ENCODE data around the gene C1orf56.

Gene C1orf56

GRCh38 chr1:151024540-151025146 lies 22.9 kb upstream of the C1orf56 start:
- DNase-seq: peak in 48 of 51 donors; percentile 6 to 83 (median 55)

GRCh38 chr1:151026460-151026859 lies 21.1 kb upstream of the C1orf56 start:
- no peak for DNase-seq

GRCh38 chr1:151032164-151032563 lies 15.4 kb upstream of the C1orf56 start:
- DNase-seq: no peak

GRCh38 chr1:151035167-151035566 lies 12.4 kb upstream of the C1orf56 start:
- no peak for DNase-seq

- no peak for DNase-seq
Measured at GRCh38 chr1:151036356-151036755, 11.2 kb upstream of the C1orf56 start, which contains the start of gene BNIPL. Gene BNIPL (plus strand): TSS chr1:151036586. CDS start chr1:151036726, 140 bp downstream.

GRCh38 chr1:151037032-151037431 lies 10.5 kb upstream of the C1orf56 start:
- no peak for DNase-seq

- DNase-seq: no peak
Measured at GRCh38 chr1:151039521-151039920, 8.0 kb upstream of the C1orf56 start.

GRCh38 chr1:151043163-151043562 lies 4.4 kb upstream of the C1orf56 start:
- no peak for DNase-seq

- peak in 50 of 51 donors; percentile 23 to 81 (median 59) for DNase-seq
Measured at GRCh38 chr1:151047925-151048644, 534 bp downstream of the C1orf56 start.

GRCh38 chr1:151048645-151049032 lies 1.1 kb downstream of the C1orf56 start:
- no peak for DNase-seq

GRCh38 chr1:151049458-151049857 lies 1.9 kb downstream of the C1orf56 start:
- no peak for DNase-seq

GRCh38 chr1:151050051-151050688 lies 2.6 kb downstream of the C1orf56 start:
- DNase-seq: no peak

- no peak for DNase-seq
Measured at GRCh38 chr1:151051356-151052009, 3.9 kb downstream of the C1orf56 start.

GRCh38 chr1:151054971-151055547 lies 7.5 kb downstream of the C1orf56 start:
- DNase-seq: no peak

GRCh38 chr1:151055581-151055980 lies 8.0 kb downstream of the C1orf56 start:
- no peak for DNase-seq

- DNase-seq: no peak
Measured at GRCh38 chr1:151056149-151056548, 8.6 kb downstream of the C1orf56 start.

- peak in 25 of 51 donors; percentile 6 to 57 (median 21) for DNase-seq
Measured at GRCh38 chr1:151058692-151059091, 11.1 kb downstream of the C1orf56 start.

- DNase-seq: peak in 50 of 51 donors; percentile 20 to 92 (median 68)
Measured at GRCh38 chr1:151059109-151060006, 11.8 kb downstream of the C1orf56 start, which contains the start of gene CDC42SE1. Gene CDC42SE1 (minus strand): TSS chr1:151059622. CDS start chr1:151055730, 3,892 bp downstream.

GRCh38 chr1:151060007-151060656 lies 12.6 kb downstream of the C1orf56 start, which contains the start of gene MLLT11:
Gene MLLT11 (plus strand): TSS chr1:151060397. CDS start chr1:151067225, 6,828 bp downstream.
- peak in 46 of 51 donors; percentile 10 to 79 (median 46) for DNase-seq

Data from hypothalamus (tissue), 51 donors.